HEK293 (cell line): ENCODE measurements around the gene TPCN2.

ENCODE experiments used
- CTCF ChIA-PET: fragments of 350-600 bp; formaldehyde crosslinking; extraction: SDS; loops from one replicate; lab custom pipeline; 2021; ENCODE audit warnings: antibody characterized with exemption; lab: Yijun Ruan, JAX
- POLR2A ChIA-PET: fragments of 300-600 bp; formaldehyde crosslinking; extraction: SDS; loops from one replicate; lab custom pipeline; 2020; ENCODE audit warnings: antibody characterized with exemption, inconsistent platforms; lab: Yijun Ruan, JAX
- H3K27ac ChIP-seq: fragments of 200-500 bp; sonication (Bioruptor generic); 2 replicates; pipeline ENCODE4 v1.5.1; 2014; ENCODE audit warnings: low read depth, low read length, control low read depth, inconsistent platforms; ENCODE audit errors: extremely low read depth
- H3K36me3 ChIP-seq, 2 experiments: fragments of 200-500 bp in 1 of 2; sonication (Bioruptor generic) in 1 of 2; 1 replicate in 1 of 2; 2 replicates in 1 of 2; pipeline ENCODE4 v1.5.1; 2014 to 2017; ENCODE audit warnings: inconsistent platforms in 2 of 2, low read length in 2 of 2; ENCODE audit not compliant: control insufficient read depth in 2 of 2, insufficient read depth in 1 of 2
- H3K4me1 ChIP-seq: fragments of 200-500 bp; sonication (Bioruptor generic); 2 replicates; pipeline ENCODE4 v1.5.1; 2014; ENCODE audit warnings: mild to moderate bottlenecking, low read length, inconsistent platforms; ENCODE audit not compliant: control insufficient read depth, insufficient read depth
- H3K4me3 ChIP-seq: 2 replicates; pipeline ENCODE4 v1.5.1; 2011; ENCODE audit warnings: low read depth, mild to moderate bottlenecking, control low read depth, low read length, moderate library complexity
- H3K9me3 ChIP-seq: fragments of 200-500 bp; sonication (Bioruptor generic); 2 replicates; pipeline ENCODE4 v1.5.1; 2014; ENCODE audit warnings: low read depth, low read length, inconsistent platforms; ENCODE audit not compliant: control insufficient read depth, insufficient read depth
- EGR2 ChIP-seq: fragments of 450-650 bp; formaldehyde crosslinking; IDR thresholded peaks from 2 replicates; pipeline ENCODE4 v1.5.1; 2016; ENCODE audit warnings: low read depth, missing biosample characterization, missing genetic modification characterization
- KLF10 ChIP-seq: fragments of 450-650 bp; IDR thresholded peaks from 2 replicates; pipeline ENCODE4 v1.5.1; 2018; ENCODE audit warnings: missing biosample characterization, mild to moderate bottlenecking, missing genetic modification characterization
- KLF16 ChIP-seq: fragments of 450-650 bp; formaldehyde crosslinking; IDR thresholded peaks from 2 replicates; pipeline ENCODE4 v1.5.1; 2017; ENCODE audit warnings: missing biosample characterization, missing genetic modification characterization
- SETDB1 ChIP-seq: IDR thresholded peaks from one replicate; pipeline ENCODE4 v1.6.1; 2017; ENCODE audit warnings: mild to moderate bottlenecking, low read length, moderate library complexity, mixed read lengths; ENCODE audit not compliant: insufficient read length
- ZFHX2 ChIP-seq: fragments of 450-650 bp; formaldehyde crosslinking; conservative IDR thresholded peaks from 2 replicates; pipeline ENCODE4 v1.5.1; 2016; ENCODE audit warnings: missing biosample characterization, missing genetic modification characterization
- ZIC2 ChIP-seq: fragments of 450-650 bp; formaldehyde crosslinking; IDR thresholded peaks from 2 replicates; pipeline ENCODE4 v1.5.1; 2016; ENCODE audit warnings: missing biosample characterization, missing genetic modification characterization
- ZNF23 ChIP-seq: fragments of 450-650 bp; formaldehyde crosslinking; IDR thresholded peaks from 2 replicates; pipeline ENCODE4 v1.5.1; 2016; ENCODE audit warnings: missing biosample characterization, missing genetic modification characterization, borderline replicate concordance
- ZNF266 ChIP-seq: fragments of 450-650 bp; formaldehyde crosslinking; IDR thresholded peaks from 2 replicates; pipeline ENCODE4 v1.5.1; 2016; ENCODE audit warnings: missing biosample characterization, missing genetic modification characterization, low read depth
- ZNF311 ChIP-seq: fragments of 450-650 bp; formaldehyde crosslinking; IDR thresholded peaks from 2 replicates; pipeline ENCODE4 v1.5.1; 2017; ENCODE audit warnings: missing biosample characterization, missing genetic modification characterization, borderline replicate concordance
- ZNF335 ChIP-seq: fragments of 450-650 bp; formaldehyde crosslinking; conservative IDR thresholded peaks from 2 replicates; pipeline ENCODE4 v1.5.1; 2016; ENCODE audit warnings: missing biosample characterization, missing genetic modification characterization
- ZNF341 ChIP-seq: fragments of 450-650 bp; formaldehyde crosslinking; IDR thresholded peaks from 2 replicates; pipeline ENCODE4; 2016; ENCODE audit warnings: low read depth, missing biosample characterization, missing genetic modification characterization
- ZNF394 ChIP-seq: fragments of 450-650 bp; formaldehyde crosslinking; IDR thresholded peaks from 2 replicates; pipeline ENCODE4 v1.5.1; 2016; ENCODE audit warnings: missing biosample characterization, missing genetic modification characterization, mild to moderate bottlenecking, moderate library complexity, borderline replicate concordance
- ZNF404 ChIP-seq: fragments of 450-650 bp; formaldehyde crosslinking; IDR thresholded peaks from 2 replicates; pipeline ENCODE4 v1.5.1; 2017; ENCODE audit warnings: missing biosample characterization, missing genetic modification characterization
- ZNF416 ChIP-seq: fragments of 450-650 bp; formaldehyde crosslinking; IDR thresholded peaks from 2 replicates; pipeline ENCODE4 v1.5.1; 2016; ENCODE audit warnings: missing biosample characterization, missing genetic modification characterization
- ZNF521 ChIP-seq: fragments of 450-650 bp; formaldehyde crosslinking; IDR thresholded peaks from 2 replicates; pipeline ENCODE4 v1.5.1; 2017; ENCODE audit warnings: missing biosample characterization, mild to moderate bottlenecking, missing genetic modification characterization
- ZNF558 ChIP-seq: fragments of 450-650 bp; formaldehyde crosslinking; IDR thresholded peaks from 2 replicates; pipeline ENCODE4 v1.5.1; 2016; ENCODE audit warnings: missing biosample characterization, missing genetic modification characterization
- ZNF585B ChIP-seq: fragments of 450-650 bp; formaldehyde crosslinking; IDR thresholded peaks from 2 replicates; pipeline ENCODE4 v1.5.1; 2016; ENCODE audit warnings: missing biosample characterization, missing genetic modification characterization
- ZNF660 ChIP-seq: fragments of 450-650 bp; IDR thresholded peaks from 2 replicates; pipeline ENCODE4 v1.5.1; 2018; ENCODE audit warnings: missing biosample characterization, mild to moderate bottlenecking, missing genetic modification characterization
- ZNF677 ChIP-seq: fragments of 450-650 bp; IDR thresholded peaks from 2 replicates; pipeline ENCODE4 v1.5.0; 2018; ENCODE audit warnings: missing biosample characterization, mild to moderate bottlenecking, missing genetic modification characterization, moderate library complexity
- ZNF785 ChIP-seq: fragments of 450-650 bp; formaldehyde crosslinking; IDR thresholded peaks from 2 replicates; pipeline ENCODE4 v1.5.1; 2016; ENCODE audit warnings: missing biosample characterization, missing genetic modification characterization
- ZNF792 ChIP-seq: fragments of 450-650 bp; formaldehyde crosslinking; IDR thresholded peaks from 2 replicates; pipeline ENCODE4 v1.5.1; 2016; ENCODE audit warnings: missing biosample characterization, missing genetic modification characterization
- TF ChIP-seq, protein P1 (sequence below): fragments of 450-650 bp; formaldehyde crosslinking; optimal IDR thresholded peaks from 2 replicates; pipeline ENCODE3; 2016; ENCODE audit warnings: missing biosample characterization, mild to moderate bottlenecking, missing genetic modification characterization
- TF ChIP-seq, protein P2 (sequence below): fragments of 450-650 bp; formaldehyde crosslinking; IDR thresholded peaks from 2 replicates; pipeline ENCODE4 v1.5.1; 2016; ENCODE audit warnings: missing biosample characterization, missing genetic modification characterization
- TF ChIP-seq, protein P3 (sequence below): fragments of 450-650 bp; formaldehyde crosslinking; IDR thresholded peaks from 2 replicates; pipeline ENCODE4; 2016; ENCODE audit warnings: missing biosample characterization, missing genetic modification characterization
- TF ChIP-seq, protein P4 (sequence below): fragments of 450-650 bp; formaldehyde crosslinking; IDR thresholded peaks from 2 replicates; pipeline ENCODE4 v1.5.1; 2016; ENCODE audit warnings: missing biosample characterization, missing genetic modification characterization
- TF ChIP-seq, protein P5 (sequence below): fragments of 450-650 bp; IDR thresholded peaks from 2 replicates; pipeline ENCODE4 v1.5.1; 2018; ENCODE audit warnings: missing biosample characterization, missing genetic modification characterization

The TPCN2 gene

DNA sequence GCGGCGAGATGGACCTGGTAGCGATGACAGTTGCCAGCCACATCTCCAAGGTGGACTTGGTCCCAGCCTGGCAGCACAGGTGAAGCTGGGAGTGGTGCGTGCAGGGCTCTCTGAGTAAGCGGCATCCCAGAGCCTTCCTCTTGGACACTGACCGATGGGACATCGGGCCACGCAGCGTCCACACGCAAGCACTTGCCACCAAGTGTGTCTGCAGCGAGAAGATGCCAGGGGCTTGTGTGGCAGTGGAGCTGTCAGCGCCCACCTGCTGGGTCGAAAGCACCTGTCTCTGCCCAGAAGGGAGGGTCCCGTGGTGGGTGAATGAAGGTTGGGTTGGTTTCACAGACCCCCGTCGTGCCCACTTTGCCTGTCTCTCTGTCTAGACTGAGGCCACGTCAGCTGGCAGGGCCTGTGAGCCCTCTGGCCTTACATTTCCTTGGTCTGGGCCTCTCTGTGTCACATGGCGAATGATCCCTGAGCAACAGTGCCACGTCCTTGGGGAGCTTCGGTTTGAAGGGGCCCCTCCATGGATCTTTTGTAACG is 56.2 kb downstream of the TPCN2 start:
- ChIA-PET POLR2A (no interaction called here), CTCF (interaction anchor here (0.8 to 5.6 kb wide), 3 partner anchors 538 to 565 kb away, joined by 3 to 52 read pairs (median 4); no protein-coding TSS in a partner anchor)
- H3K36me3 ChIP-seq: no peaks in the 10 kb centered on the region
- H3K4me3 ChIP-seq: no peak overlapping the region
- H3K9me3 ChIP-seq: no peaks in the 10 kb centered on the region
- H3K4me1 ChIP-seq: no peaks in the 10 kb centered on the region
- no peak overlapping the region for H3K27ac ChIP-seq
- TF ChIP-seq, protein P1, sequence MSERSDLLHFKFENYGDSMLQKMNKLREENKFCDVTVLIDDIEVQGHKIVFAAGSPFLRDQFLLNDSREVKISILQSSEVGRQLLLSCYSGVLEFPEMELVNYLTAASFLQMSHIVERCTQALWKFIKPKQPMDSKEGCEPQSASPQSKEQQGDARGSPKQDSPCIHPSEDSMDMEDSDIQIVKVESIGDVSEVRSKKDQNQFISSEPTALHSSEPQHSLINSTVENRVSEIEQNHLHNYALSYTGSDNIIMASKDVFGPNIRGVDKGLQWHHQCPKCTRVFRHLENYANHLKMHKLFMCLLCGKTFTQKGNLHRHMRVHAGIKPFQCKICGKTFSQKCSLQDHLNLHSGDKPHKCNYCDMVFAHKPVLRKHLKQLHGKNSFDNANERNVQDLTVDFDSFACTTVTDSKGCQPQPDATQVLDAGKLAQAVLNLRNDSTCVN: no peak
- TF ChIP-seq ZNF404 (tag by site-specific recombination) (no peak), ZFHX2 (no peak), ZNF521 (tag by site-specific recombination) (no peak), ZNF266 (tag by site-specific recombination) (no peak), EGR2 (tag by site-specific recombination) (no peak), ZNF416 (no peak), ZNF585B (tag by site-specific recombination) (no peak), ZNF311 (no peak), ZNF335 (tag by site-specific recombination) (no peak), KLF10 (tag by site-specific recombination) (no peak), ZNF785 (tag by site-specific recombination) (no peak), ZNF394 (no peak)
- TF ChIP-seq, protein P2, sequence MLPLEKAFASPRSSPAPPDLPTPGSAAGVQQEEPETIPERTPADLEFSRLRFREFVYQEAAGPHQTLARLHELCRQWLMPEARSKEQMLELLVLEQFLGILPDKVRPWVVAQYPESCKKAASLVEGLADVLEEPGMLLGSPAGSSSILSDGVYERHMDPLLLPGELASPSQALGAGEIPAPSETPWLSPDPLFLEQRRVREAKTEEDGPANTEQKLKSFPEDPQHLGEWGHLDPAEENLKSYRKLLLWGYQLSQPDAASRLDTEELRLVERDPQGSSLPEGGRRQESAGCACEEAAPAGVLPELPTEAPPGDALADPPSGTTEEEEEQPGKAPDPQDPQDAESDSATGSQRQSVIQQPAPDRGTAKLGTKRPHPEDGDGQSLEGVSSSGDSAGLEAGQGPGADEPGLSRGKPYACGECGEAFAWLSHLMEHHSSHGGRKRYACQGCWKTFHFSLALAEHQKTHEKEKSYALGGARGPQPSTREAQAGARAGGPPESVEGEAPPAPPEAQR: no peak
- TF ChIP-seq, protein P3, sequence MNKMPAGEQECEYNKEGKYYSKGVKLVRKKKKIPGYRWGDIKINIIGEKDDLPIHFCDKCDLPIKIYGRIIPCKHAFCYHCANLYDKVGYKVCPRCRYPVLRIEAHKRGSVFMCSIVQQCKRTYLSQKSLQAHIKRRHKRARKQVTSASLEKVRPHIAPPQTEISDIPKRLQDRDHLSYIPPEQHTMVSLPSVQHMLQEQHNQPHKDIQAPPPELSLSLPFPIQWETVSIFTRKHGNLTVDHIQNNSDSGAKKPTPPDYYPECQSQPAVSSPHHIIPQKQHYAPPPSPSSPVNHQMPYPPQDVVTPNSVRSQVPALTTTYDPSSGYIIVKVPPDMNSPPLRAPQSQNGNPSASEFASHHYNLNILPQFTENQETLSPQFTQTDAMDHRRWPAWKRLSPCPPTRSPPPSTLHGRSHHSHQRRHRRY (tag by site-specific recombination): no peak
- TF ChIP-seq, protein P4, sequence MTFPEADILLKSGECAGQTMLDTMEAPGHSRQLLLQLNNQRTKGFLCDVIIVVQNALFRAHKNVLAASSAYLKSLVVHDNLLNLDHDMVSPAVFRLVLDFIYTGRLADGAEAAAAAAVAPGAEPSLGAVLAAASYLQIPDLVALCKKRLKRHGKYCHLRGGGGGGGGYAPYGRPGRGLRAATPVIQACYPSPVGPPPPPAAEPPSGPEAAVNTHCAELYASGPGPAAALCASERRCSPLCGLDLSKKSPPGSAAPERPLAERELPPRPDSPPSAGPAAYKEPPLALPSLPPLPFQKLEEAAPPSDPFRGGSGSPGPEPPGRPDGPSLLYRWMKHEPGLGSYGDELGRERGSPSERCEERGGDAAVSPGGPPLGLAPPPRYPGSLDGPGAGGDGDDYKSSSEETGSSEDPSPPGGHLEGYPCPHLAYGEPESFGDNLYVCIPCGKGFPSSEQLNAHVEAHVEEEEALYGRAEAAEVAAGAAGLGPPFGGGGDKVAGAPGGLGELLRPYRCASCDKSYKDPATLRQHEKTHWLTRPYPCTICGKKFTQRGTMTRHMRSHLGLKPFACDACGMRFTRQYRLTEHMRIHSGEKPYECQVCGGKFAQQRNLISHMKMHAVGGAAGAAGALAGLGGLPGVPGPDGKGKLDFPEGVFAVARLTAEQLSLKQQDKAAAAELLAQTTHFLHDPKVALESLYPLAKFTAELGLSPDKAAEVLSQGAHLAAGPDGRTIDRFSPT: no peak

DNA sequence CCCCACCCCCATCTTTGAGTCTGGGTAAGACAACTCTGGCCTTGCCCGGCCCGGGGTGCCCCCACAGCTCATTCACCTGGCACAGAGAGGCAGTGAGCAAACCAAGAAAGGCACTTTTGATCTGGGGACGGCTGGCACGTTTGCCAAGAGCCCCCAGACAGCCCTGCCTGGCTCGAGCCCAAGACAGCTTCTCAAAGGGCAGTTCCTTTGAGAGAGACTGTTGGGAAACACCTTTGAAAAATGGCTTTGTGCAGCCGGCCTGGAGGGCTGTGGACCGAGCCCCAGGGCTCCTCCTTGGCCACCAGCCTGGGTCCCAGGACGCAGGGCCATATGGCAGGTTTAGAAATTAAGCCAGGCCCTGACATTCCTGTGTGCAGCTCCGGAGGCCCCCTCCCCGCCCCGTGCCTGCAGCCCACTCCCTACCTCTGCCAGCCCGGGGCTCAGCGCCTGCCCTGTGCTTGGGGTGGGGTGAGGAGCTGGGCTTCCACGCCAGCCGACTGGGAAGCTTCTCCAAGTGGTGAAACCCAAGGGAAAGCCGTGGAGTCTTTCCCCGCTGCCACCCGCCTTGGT is 56.8 kb downstream of the TPCN2 start:
- Histone ChIP-seq H3K9me3 (no peaks in the 10 kb centered on the region), H3K27ac (no peak overlapping the region), H3K4me3 (no peak overlapping the region), H3K4me1 (no peaks in the 10 kb centered on the region), H3K36me3 (no peaks in the 10 kb centered on the region)
- TF ChIP-seq, protein P5, sequence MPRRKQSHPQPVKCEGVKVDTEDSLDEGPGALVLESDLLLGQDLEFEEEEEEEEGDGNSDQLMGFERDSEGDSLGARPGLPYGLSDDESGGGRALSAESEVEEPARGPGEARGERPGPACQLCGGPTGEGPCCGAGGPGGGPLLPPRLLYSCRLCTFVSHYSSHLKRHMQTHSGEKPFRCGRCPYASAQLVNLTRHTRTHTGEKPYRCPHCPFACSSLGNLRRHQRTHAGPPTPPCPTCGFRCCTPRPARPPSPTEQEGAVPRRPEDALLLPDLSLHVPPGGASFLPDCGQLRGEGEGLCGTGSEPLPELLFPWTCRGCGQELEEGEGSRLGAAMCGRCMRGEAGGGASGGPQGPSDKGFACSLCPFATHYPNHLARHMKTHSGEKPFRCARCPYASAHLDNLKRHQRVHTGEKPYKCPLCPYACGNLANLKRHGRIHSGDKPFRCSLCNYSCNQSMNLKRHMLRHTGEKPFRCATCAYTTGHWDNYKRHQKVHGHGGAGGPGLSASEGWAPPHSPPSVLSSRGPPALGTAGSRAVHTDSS (tag by site-specific recombination): no peak
- no peak for TF ChIP-seq ZNF23 (tag by site-specific recombination)
- TF ChIP-seq ZNF660: no peak
- TF ChIP-seq ZNF792: no peak
- no peak for TF ChIP-seq ZNF677 (tag by site-specific recombination)
- no peak for TF ChIP-seq ZNF341 (tag by site-specific recombination)
- TF ChIP-seq, protein P4: no peak
- no peak for TF ChIP-seq ZIC2 (tag by site-specific recombination)
- no peak for TF ChIP-seq ZNF558 (tag by site-specific recombination)
- no peak for TF ChIP-seq SETDB1
- TF ChIP-seq KLF16 (tag by site-specific recombination): no peak
- ChIA-PET CTCF (interaction anchor here (0.7 to 0.9 kb wide), 3 partner anchors 288 to 564 kb away, joined by 3 to 4 read pairs (median 3); no protein-coding TSS in a partner anchor), POLR2A (no interaction called here)
